Middle frontal gyrus (tissue), 1 donor: Measurements from ENCODE around the gene CRTC2.

Experiments
- DNase-seq: peaks from one replicate; pipeline ENCODE4 v3.0.0-alpha.2; 2015; ENCODE audit warnings: low spot score; ENCODE audit errors: extremely low spot score

Gene CRTC2

DNA sequence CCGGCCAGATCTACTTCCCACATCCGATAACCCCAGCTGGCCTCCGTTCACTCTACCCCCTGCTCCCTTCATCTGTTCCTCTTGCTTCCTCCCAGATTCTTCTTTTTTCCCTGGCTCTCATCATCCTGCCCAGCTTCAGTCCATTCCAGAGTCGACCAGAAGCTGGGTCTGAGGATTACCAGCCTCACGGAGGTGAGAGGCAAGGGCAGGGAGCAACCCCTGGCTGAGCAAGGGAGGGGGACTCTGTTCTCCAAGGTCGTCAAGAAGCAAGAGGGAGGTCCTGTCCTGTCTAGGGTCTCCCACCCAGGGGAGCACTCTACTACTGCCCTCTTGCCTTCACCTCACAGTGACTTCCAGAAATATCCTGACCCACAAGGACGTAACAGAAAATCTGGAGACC, 15.1 kb upstream of the CRTC2 start:
- no peak for DNase-seq

DNA sequence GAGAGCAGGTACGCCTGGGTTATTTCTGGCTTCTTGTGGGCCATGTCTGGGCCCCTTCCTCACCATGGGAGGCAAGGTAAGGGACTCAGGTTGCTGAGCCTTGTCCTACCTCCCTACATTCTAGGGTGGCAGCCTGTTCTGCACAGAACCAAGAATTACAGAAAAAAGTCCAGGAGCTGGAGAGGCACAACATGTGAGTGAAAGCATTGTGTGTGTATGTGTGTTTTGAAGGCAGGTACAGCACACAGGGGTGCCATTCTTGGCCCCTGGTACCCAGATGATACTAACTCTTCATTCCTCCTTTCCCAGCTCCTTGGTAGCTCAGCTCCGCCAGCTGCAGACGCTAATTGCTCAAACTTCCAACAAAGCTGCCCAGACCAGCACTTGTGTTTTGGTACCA, 14.7 kb upstream of the CRTC2 start:
- DNase-seq = no peak

DNA sequence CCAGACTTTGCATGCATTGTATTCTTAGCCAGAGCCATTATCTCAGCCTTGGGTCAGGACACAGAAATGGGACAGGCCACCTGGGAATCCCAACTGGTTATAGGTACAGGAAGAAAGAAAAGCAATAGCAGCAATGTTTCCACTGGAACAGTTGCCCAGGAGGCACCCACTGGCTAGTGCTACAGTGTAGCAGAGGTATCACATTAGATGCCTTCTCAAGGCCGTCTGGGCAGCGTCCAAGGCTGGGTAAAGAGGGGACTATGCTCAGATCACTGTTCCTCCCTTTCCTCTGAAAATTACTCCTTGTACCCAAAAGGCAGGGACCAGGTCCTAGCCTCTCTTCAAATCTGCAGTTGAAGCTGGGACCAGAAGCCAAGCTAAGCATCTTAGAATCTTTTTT, 11.9 kb upstream of the CRTC2 start:
- no peak for DNase-seq

DNA sequence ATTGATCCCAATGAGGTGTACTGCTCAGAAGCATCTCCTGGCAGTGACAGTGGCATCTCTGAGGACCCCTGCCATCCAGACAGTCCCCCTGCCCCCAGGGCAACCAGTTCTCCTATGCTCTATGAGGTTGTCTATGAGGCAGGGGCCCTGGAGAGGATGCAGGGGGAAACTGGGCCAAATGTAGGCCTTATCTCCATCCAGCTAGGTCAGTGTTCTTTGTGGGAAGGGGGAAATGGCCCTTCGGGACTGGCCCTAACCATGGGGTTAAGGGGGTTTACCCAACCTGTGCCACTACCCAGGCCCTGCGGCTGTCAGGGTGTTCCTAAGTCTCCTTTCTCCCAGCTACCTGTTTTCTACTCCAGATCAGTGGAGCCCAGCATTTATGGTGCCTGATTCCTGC, 10.6 kb upstream of the CRTC2 start:
- DNase-seq = no peak

GRCh38 chr1:153968408-153968807, 10.0 kb upstream of the CRTC2 start:
- DNase-seq = no peak

DNA sequence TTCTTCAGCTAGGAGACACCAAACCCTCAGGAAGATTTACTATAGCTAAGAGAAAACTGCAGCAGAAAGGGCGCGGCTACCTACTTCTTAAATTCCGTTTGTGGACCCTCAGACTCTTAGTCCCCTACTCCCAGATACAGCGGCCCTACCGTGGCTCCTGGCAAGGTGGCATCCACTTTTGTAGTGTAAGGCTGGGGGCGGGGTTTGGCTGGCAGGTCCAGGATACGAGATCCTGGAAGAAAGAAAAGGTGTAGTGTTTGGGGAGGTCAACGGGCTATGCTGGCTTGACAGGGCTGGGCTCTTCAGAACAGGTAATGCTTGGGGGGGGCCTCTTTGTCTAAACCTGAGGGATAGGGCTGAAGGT, 9.6 kb upstream of the CRTC2 start:
- no peak for DNase-seq

GRCh38 chr1:153967107-153967999, 8.9 kb upstream of the CRTC2 start, which contains the start of gene CREB3L4:
Gene CREB3L4 (plus strand): TSS chr1:153967902. CDS start chr1:153968526, 624 bp downstream.
- DNase-seq = peak; percentile 97

- DNase-seq = no peak
Measured at GRCh38 chr1:153963850-153964331, 5.5 kb upstream of the CRTC2 start.

DNA sequence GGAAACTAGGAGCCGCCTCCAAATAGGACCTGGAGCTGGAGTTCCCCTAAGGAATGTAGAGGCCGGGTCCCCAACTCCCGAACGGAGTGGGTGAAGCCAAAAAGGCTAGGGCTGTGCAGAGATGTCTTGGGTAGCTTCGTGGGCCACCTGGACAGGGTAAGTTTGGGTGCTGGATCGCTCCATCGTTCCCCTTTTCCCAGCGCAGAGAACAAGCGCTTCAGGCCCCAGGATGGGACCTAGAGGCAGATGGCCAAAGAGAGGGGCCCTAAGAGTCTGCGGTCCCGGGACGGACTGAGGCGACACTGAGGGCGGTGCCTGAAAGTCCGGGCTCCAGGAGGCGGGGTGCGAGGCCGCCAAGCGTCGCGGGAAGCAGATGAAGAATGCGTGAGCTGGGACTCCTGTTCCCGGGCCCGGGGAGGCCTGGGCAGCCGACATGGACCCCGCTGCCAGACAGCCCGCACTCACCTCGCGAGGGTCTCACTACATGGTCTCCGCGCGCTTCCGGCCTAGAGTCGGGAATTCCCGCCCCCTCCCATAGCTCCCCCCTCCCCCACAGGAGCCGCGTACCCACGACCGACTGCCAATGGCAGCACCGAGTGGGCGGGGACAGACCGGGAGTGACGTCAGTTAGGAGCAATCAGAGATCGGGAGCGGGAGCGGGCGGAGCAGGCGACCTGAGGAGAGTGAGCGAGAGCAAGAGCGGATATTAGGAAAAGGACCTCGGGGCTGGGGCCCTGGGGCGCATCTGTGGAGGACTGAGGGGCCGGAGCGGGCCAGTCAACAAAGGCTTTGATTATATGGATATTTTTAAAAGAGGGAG, 4.8 kb upstream of the CRTC2 start, which contains the start of gene SLC39A1:
Gene SLC39A1 (minus strand): TSS at position 508 of the 820 bp plus-strand sequence. CDS start 822 bp downstream, outside the sequence.
- DNase-seq = peak; percentile 96

DNA sequence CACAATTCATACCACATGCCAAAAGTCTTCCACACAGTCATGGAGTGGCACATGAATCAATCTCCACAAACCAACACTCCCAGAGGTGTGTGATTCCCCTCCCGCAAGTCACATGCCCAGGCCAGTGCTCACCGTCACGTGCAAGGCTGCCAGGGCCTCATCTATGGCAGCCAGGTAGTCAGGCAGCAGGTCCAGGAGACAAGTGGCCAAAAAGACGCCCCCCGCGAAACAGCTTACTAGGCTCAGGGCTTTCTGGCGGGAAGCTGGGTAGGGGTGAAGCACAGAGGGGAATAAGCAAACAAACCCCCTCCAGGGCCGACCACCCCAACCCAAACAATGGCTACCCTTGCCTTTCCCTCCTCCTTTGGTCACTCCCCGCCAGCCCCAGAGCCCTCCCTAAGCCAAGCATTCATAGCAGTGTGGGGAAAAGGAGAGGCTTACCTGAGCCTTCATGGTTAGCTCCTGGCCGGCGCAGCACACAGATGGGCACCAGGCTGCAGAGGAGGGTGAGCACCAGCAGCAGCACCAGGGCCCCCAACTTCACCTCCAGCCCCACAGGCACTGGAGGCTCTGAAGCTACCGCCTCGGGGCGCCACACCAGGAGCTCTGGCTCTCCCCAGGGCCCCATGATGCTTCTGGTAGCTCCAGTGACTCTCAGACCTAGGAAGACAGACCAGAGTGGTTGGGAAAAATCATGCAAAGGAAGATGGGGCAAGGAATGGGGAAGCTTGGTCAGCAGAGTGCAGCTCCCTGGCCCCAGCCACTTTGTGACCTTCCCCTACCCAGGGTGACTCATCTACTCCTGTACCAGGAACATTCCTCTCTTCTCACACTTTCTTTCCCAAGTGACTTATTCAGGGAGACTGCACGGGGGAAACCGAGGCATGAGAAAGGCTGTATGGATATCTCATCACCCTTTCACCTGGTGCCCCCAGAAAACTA, 3.9 kb upstream of the CRTC2 start:
- no peak for DNase-seq

- DNase-seq = no peak
Measured at GRCh38 chr1:153961421-153961820, 3.0 kb upstream of the CRTC2 start.

DNA sequence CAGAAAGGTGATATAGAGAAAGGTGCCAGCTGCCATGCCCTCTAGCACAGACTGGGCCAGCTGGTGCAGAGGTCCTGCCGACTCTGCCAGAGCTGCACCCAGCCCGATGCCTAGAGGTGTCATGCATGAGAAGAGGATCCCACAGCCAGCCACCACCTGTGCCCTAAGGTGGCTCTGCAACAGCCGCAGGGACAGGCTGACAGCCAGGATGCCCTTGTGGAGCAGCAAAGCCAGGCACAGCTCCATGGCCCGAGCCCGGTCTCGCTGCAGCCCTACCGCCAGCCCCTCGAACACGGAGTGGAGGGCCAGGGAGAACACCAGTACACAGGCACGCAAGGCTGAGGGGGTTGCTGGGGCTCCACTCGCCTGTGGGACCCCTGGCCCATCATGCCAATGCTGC, 1.8 kb upstream of the CRTC2 start:
- DNase-seq = no peak

GRCh38 chr1:153959454-153959853, 1.0 kb upstream of the CRTC2 start:
- no peak for DNase-seq

- no peak for DNase-seq
Measured at GRCh38 chr1:153958961-153959260, 499 bp upstream of the CRTC2 start.

GRCh38 chr1:153957744-153958110, 685 bp downstream of the CRTC2 start:
- no peak for DNase-seq

DNA sequence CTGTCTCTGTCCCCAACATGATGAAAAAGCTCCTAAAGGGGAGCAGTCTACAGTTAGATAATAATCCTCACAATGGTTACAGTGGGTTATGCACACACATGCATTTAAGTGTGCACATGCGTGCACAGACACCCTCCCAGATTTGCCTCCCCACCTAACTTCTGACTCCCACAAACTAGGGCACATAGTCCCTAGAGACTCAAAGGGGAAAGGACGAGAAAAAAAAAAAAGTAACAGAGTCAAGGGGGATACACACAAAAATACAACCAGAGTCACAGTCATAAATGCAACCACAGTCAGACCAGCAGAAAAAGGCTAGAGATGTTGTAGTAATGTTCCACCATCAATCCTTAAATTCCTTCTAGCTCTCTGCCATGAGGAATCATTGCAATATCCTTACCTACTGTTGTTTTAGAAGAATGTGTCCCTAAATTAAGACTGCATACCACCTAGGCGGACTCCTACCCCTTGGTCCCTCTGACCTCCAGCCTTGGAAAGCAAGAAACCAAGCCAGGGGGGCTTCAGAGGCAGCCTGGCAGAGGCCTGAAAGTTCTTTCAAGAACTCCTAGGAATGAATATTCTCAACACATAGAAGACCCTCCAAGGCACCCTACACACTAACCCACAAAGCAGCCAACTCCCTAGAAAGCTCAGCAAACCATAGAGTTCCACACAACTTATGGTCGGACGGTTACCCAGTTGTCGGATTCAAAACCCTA, 1.3 kb downstream of the CRTC2 start:
- no peak for DNase-seq

DNA sequence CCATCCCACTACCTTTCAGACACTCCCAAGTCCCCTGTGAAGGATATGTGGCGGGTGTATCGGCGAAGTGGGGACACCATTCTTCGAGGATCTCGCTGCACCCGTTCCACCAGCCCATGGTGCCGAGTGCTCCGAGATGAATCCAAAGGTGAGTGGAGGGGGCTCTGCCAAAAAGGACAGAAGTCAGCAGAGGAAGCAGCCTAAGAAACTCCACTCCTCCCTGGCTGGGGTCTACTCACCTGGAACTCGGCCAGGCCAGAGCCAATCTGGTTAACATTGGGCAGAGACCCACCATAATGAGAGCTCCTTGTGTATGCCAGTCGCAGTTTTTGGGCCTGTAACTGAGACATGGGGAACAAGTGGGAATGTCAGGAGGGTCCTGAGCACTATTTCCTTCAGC, 3.6 kb downstream of the CRTC2 start:
- no peak for DNase-seq

DNA sequence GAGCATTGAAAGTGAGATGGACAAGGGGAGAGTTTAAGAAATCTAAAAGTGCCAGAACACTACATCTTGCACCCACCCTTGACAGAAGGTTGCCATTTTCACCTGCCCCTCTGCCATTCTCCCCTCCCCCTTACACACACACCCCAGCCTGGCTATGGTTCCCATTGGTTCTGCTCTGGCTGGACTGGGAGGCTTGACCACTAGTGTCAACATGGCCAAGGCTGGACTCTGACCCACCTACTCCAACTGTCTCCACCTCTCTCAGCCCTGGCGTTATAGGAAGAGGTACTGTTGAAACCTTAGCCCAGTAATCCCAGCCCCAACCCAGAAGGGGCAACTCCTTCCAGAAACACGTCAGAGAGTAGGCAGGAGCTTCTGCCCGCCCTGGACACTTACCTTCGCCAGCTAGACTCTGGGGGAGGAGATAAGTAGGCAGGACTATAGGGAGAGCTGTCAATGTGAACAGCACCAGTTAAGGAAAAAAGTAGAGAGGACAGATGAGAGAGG, 4.5 kb downstream of the CRTC2 start:
- DNase-seq = no peak

GRCh38 chr1:153951801-153952200, 6.6 kb downstream of the CRTC2 start:
- no peak for DNase-seq

DNA sequence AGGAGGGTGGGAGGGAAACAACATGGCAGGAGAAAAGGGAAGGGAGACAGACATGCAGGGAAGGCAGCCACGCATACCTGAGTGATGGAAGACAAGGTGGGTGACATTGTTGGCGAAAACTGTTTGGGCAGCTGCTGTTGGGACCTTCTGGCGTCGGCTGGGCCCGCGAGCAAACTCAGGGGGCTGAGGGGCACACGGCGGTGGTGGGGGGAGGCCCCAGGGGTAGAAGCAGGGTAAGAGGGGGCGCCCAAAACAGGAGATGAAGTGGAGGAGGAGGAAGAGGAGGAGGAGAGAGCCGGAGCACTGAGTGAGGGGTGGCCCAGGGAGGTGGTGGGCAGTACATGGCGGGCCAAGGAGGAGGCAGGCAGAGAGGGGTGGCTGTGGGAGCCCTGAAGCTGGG, 7.2 kb downstream of the CRTC2 start:
- no peak for DNase-seq
